COLO829 (cell line): ENCODE measurements around the gene SLBP.

ENCODE experiments used
- DNase-seq: peaks from one replicate; pipeline ENCODE4 v3.0.0; 2012; ENCODE audit warnings: low spot score

Gene SLBP

DNA sequence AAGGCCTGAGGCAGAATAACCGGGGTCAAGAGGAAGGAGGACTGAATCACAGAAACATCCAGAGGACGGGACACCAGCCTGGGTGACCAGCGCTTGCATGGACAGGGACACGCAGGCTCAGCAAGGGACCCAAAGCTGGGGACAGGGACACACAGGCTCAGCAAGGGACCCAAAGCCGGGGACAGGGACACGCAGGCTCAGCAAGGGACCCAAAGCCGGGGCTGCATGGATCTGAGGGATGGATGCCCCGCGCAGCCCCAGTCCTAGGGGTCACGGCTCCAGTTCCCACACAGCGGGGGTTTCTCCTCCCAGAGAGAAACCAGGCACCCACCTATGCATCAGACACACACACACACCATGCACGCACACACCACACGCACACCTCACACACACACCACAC is 60.5 kb downstream of the SLBP start:
- no peak for DNase-seq

DNA sequence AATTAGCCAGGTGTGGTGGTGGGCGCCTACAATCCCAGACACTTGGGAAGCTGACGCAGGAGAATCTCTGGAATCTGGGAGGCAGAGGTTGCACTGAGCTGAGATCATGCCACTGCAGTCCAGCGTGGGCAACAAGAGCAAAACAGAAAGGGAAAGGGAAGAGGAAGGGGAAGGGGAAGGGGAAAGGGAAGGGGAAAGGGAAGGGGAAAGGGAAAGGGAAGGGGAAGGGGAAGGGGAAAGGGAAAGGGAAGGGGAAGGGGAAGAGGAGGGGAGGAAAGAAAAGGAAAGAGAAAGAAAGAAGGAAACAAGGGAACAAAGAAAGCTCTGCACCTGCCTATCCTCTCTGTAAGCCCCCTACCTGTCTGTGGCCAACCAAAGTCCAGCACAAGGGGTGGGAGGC is 63.2 kb downstream of the SLBP start:
- DNase-seq = no peak

GRCh38 chr4:1647432-1647831 is 64.7 kb downstream of the SLBP start:
- DNase-seq = no peak

DNA sequence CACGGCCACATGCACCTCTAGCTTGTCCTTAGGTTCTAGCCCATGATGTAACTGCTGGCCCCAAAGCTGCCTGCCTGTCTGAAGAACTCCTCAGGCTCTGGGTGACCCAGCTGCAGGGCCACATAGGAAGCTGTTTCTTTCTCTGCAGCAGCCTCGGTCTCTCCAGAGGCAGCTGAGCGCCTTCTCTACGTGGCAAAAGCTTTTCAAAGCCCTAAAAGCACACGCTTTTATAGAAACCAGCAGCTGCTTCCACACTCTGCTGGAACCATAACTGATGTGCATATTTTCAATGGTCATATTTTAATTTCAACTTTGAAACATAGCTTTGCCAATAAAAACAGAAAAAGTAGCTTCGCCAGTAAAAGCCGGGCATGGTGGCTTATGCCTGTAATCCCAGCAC is 65.4 kb downstream of the SLBP start:
- no peak for DNase-seq

DNA sequence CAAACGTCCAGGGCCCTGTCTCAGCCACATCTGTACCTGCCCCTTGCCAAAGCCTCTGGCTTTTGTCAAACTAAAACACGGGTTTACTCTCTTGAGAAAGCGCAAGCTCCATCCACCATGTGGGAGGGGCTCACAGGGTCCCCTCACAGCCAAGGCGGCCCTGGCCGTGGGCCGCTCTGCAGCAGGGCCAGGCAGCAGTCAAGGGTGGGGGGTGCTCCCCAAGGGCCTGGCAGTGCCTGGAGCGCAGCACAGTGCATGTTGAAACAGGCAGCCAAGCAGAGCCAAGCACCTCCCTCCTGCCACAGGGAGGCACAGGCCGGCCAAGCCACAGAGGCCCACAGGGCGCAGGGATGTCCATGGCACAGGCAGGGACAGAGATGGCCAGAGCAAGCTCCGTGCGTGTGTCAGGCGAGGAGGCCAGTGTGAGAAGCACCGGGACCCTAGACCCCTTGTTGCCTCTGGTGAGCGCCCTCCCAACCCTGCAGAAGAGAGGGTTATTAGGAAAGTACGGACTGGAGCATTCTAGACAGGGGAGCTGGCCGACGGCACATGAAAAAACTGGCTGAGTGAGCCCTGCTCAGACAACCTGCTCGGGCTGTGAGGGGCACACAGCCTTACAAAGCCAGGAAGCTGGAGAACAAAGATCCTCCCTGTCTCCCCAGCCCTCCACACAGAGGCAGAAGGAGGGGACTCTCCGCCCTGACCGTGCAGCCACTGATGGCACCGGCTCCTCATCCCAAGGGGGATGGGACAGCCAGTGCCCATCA is 67.0 kb downstream of the SLBP start:
- DNase-seq = no peak

DNA sequence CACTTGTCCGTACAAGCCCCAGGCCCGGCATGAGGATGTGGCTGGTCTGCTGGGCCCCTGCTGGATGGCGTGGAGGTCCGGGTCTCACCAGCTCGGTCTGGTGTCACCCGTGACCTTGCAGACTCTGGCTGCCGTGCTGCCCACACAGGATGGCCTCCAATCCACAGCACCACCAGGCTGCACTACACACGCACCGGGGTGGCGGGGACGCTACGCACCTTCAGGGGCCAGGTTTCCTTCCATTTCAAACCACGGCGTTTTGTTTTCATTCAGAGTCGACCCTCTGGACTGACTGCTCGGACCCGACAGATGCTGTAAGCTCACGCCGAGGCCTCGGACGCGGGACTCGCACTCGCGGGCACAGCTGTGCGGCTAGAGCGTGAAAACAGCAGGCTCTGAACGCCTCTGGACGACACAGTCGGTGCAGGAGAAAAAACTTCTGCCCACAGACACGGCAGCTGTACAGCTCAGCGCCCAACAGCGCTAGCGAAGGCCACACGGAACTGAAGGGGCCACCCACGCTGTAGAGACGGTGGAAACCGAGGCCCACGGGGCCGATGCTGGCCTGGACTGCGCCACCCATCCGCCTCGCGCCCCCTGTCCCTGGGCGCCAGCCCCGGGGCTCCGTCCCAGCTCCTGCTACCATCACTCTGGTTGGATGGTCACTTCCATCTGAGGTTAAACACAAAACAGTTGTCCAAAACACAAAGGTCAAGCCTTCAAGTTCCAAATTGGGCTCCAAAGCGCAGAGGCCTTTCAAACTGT is 68.0 kb downstream of the SLBP start:
- no peak for DNase-seq
